Lung (tissue), 12 donors: ENCODE measurements around the gene OXCT2. TPM values are rescaled to one million over a fixed set of nuclear protein-coding genes. Genes with fewer than 3 reads are reported as not detected.
A peak's percentile ranks its signal among the peaks of the same experiment; 100 is the strongest.
"Not testable (repeated sequence)": the region's sequence is repeated elsewhere in the genome, so short reads cannot be mapped to it uniquely, and the experiment has no call there.

Source experiments
- ATAC-seq: fragments of 200-7000 bp; cut with Tn5 transposase; one replicate; pipeline ENCODE4 v1.9.1; 2020; ENCODE audit warnings: moderate number of reproducible peaks; ENCODE audit not compliant: insufficient read depth, low FRiP score
- DNase-seq, 3 donors: peaks; one replicate each; pipeline ENCODE4 v3.0.0-alpha.2; 2013 to 2017
- H3K27ac ChIP-seq, 2 donors: one replicate each; pipeline ENCODE4 v1.5.1; 2013; ENCODE audit warnings: mild to moderate bottlenecking in 2 of 2, moderate library complexity in 2 of 2, control low read depth in 1 of 2, inconsistent platforms in 1 of 2, low read depth in 1 of 2, low read length in 1 of 2
- H3K27me3 ChIP-seq, 3 donors: one replicate each; pipeline ENCODE4 v1.5.1; 2013; ENCODE audit warnings: low read length in 2 of 3; ENCODE audit not compliant: control insufficient read depth in 3 of 3, insufficient read depth in 3 of 3
- H3K36me3 ChIP-seq, 4 donors: one replicate each; pipeline ENCODE4 v1.5.1; 2013; ENCODE audit warnings: low read length in 4 of 4, mild to moderate bottlenecking in 1 of 4, moderate library complexity in 1 of 4; ENCODE audit not compliant: control insufficient read depth in 4 of 4, insufficient read depth in 4 of 4
- H3K4me1 ChIP-seq, 5 donors: one replicate each; pipeline ENCODE4 v1.5.1; 2013; ENCODE audit warnings: low read length in 5 of 5, mild to moderate bottlenecking in 2 of 5, moderate library complexity in 1 of 5; ENCODE audit not compliant: control insufficient read depth in 5 of 5, insufficient read depth in 5 of 5
- H3K4me3 ChIP-seq: one replicate; pipeline ENCODE4 v1.5.1; 2013; ENCODE audit warnings: mild to moderate bottlenecking, control low read depth, moderate library complexity
- H3K9ac ChIP-seq, 2 donors: one replicate each; pipeline ENCODE4 v1.5.1; 2013; ENCODE audit warnings: low read length in 2 of 2, control low read depth in 1 of 2; ENCODE audit not compliant: insufficient read depth in 1 of 2
- H3K9me3 ChIP-seq, 4 donors: one replicate each; pipeline ENCODE4 v1.5.1; 2013; ENCODE audit warnings: low read length in 3 of 4, mild to moderate bottlenecking in 1 of 4, moderate library complexity in 1 of 4; ENCODE audit not compliant: control insufficient read depth in 4 of 4, insufficient read depth in 3 of 4
- WGBS, 2 donors: extraction: QIAGEN DNeasy Blood & Tissue Kit; methylation state at CpG; one replicate each; pipeline ENCODE4 v1.1.7; 2013; 5-methylcytosine and 5-hydroxymethylcytosine counted together
- polyA plus RNA-seq, 2 donors: library from polyadenylated mRNA; stranded (reverse); fragments of 200-250 nt; gene quantifications; one replicate each; pipeline ENCODE4 v1.2.1, GENCODE V29; 2013
- total RNA-seq, 2 donors: library from RNA; depleted of rRNA in 1 of 2; stranded (reverse); fragments of >200 nt in 1 of 2; gene quantifications; one replicate each; pipeline ENCODE4 v1.2.1, GENCODE V29; 2014 to 2021
- TF ChIP-seq, protein P1 (sequence below): IDR thresholded peaks from 2 replicates; pipeline ENCODE4 v1.5.1; 2012; ENCODE audit warnings: mild to moderate bottlenecking; ENCODE audit errors: control extremely low read depth, extremely low read depth
- donor health status: control.
- donor health status: control.
- donor health status: Bipolar disorder and iron deficiency.
- donor health status: healthy.
- donor health status: DM: yes; HTN: yes; CAD: no.

OXCT2 gene
- total and polyA plus RNA-seq, 4 donors = 0.17 to 0.95 (median 0.48) TPM

DNA sequence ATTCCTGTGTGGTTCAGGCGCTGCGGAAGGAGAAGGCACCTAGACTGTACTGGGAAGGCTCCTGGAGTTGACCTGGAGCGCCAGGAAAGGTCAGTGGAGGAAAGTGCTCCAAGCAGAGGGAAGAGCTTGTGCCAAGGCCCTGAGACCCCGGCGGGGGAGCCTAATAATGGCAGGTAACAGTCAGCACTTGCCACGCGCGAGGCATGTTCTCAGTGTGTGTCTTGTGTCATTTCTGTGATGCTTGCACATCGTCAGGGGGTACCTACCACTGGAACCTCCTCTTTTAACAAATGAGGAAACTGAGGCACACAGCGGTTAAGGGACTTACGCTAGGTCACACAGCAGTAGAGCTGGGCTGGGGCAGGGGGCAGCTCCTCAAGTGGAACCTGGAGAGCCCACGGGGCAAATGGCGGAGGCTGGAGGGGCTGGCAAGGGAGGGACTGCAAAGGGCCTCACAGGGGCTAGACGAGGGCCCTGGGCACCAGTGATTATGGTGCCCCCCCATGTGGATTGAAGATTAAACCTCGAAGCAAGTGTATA lies 18.5 kb upstream of the OXCT2 start:
- Histone ChIP-seq H3K27ac (peak overlapping the region in 1 of 2 donors; percentile 4), H3K4me3 (no peak overlapping the region), H3K4me1 (peaks cover 0 to 5% (median 0%) of the 10 kb centered on the region in 5 donors), H3K27me3 (peaks cover 0 to 31% (median 21%) of the 10 kb centered on the region in 3 donors), H3K9me3 (peaks cover 0 to 2% (median 0%) of the 10 kb centered on the region in 4 donors), H3K9ac (no peak overlapping the region), H3K36me3 (no peaks in the 10 kb centered on the region)
- WGBS, 2 donors = 53 to 57% methylated on average over 14 to 15 of the region's 15 CpGs
- TF ChIP-seq, protein P1, sequence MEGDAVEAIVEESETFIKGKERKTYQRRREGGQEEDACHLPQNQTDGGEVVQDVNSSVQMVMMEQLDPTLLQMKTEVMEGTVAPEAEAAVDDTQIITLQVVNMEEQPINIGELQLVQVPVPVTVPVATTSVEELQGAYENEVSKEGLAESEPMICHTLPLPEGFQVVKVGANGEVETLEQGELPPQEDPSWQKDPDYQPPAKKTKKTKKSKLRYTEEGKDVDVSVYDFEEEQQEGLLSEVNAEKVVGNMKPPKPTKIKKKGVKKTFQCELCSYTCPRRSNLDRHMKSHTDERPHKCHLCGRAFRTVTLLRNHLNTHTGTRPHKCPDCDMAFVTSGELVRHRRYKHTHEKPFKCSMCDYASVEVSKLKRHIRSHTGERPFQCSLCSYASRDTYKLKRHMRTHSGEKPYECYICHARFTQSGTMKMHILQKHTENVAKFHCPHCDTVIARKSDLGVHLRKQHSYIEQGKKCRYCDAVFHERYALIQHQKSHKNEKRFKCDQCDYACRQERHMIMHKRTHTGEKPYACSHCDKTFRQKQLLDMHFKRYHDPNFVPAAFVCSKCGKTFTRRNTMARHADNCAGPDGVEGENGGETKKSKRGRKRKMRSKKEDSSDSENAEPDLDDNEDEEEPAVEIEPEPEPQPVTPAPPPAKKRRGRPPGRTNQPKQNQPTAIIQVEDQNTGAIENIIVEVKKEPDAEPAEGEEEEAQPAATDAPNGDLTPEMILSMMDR = no peak
- DNase-seq (no peak), ATAC-seq (no peak)

DNA sequence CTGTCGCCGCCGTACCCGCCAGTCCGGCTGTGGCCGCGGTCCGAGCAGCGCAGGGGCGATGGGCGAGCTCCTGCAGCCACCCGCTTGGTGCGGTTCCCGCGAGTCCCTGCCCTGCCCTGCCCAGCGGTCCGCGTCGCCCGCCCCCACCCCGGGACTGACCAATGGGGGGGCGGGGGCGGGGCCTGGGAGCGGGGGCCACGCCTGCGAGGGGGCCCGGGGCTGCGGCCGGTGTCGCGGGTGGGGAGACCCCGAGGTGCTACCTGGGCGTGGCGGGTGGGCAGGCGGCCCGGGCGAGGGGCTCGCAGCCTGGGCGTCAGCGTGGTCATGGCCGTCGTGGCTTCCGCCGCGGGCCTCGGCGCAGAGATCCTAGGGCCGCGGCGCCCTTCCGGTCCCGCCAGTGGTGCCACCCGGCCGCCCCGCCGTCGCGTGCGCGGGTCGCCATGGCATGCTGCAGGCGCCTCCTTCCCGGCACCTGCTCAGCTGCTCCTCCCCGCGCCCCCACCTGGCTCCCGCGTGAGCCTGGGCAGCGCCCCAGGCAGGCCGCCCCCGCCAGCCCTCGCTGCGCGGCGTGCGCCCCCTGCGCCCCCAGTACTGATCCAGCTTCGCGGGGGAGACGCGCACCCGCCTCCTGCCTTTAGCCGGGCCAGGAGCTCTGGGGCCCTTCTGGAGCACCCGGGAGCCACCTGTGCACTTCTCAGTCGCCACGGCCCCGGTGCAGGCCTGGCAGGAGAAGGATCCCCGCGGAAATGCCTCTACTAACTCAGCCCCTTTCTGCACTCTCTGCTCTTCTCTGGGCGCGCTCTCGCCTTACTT lies 17.8 kb upstream of the OXCT2 start, which contains the start of gene BMP8B:
TSS of gene BMP8B (minus strand) at position 108 of the 813 bp plus-strand sequence. CDS start 380 bp downstream, outside the sequence.
- 2% methylated on average over 46 to 91 of the region's 91 CpGs for WGBS, 2 donors
- DNase-seq (peak in 1 of 3 donors; percentile 28), ATAC-seq (peak; percentile 94)
- TF ChIP-seq, protein P1 = no peak
- H3K9me3 ChIP-seq = peaks cover 0 to 2% (median 0%) of the 10 kb centered on the region in 4 donors
- peak within 1 kb of the TSS; percentile 58 for H3K4me3 ChIP-seq
- peaks cover 0 to 31% (median 21%) of the 10 kb centered on the region in 3 donors for H3K27me3 ChIP-seq
- H3K36me3 ChIP-seq = no peaks in the 10 kb centered on the region
- H3K4me1 ChIP-seq = peaks cover 0 to 5% (median 0%) of the 10 kb centered on the region in 5 donors
- H3K27ac ChIP-seq = peak within 1 kb of the TSS in 1 of 2 donors; percentile 33
- H3K9ac ChIP-seq = no peak within 1 kb of the TSS

DNA sequence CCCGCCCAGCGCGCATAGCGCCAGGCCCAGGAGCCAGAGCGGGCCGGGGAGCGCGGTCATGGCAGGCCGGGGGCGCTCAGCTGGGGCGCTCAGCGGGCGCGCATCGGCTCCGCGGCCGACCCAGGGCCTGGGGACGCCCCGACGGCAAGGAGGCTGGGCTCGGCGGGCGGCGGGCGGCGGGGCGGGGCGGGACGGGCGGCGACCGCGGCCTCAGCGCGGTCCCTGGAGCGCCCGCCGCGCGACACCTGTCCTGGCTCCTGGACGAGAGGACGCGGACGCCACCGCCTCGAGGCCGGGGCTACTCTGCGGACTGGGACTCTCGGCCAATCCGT lies 17.2 kb upstream of the OXCT2 start:
- Histone ChIP-seq H3K27ac (no peak overlapping the region), H3K9me3 (peaks cover 0 to 2% (median 0%) of the 10 kb centered on the region in 4 donors), H3K4me3 (peak overlapping the region; percentile 56), H3K27me3 (peaks cover 0 to 31% (median 21%) of the 10 kb centered on the region in 3 donors), H3K36me3 (no peaks in the 10 kb centered on the region), H3K9ac (no peak overlapping the region), H3K4me1 (peaks cover 0 to 5% (median 0%) of the 10 kb centered on the region in 5 donors)
- TF ChIP-seq, protein P1 = no peak
- 0 to 3% methylated on average over 14 to 51 of the region's 51 CpGs for WGBS, 2 donors
- no peak for ATAC-seq
- no peak for DNase-seq

DNA sequence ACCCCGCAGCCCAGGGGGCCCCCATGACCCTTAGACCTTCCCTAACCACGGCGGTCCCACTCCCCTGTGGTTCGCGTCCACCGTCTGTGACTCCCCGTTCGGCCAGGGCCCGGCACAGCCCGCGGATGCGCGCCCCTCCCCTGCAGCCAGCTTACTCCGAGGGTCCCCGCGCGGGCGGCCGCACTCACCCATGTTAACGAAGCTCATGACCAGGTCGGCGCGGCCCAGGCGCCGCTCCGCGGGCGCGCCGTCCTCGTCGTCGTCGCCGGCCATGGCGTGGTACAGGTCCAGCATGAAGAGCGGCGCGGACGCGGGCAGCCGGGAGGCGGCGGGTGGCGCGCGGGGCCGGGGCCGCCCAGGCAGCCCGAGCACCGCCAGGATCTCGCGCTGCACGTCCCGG lies 16.8 kb upstream of the OXCT2 start:
- H3K36me3 ChIP-seq, ATAC-seq, H3K4me1 ChIP-seq, DNase-seq, H3K27ac ChIP-seq, H3K9me3 ChIP-seq, H3K4me3 ChIP-seq, H3K9ac ChIP-seq: not testable (repeated sequence)
- H3K27me3 ChIP-seq = peaks cover 0 to 31% (median 22%) of the 10 kb centered on the region in 3 donors
- 4 to 9% methylated on average over 41 to 55 of the region's 55 CpGs for WGBS, 2 donors
